ENCODE measurements around the gene KCNJ2.

The KCNJ2 gene

DNA sequence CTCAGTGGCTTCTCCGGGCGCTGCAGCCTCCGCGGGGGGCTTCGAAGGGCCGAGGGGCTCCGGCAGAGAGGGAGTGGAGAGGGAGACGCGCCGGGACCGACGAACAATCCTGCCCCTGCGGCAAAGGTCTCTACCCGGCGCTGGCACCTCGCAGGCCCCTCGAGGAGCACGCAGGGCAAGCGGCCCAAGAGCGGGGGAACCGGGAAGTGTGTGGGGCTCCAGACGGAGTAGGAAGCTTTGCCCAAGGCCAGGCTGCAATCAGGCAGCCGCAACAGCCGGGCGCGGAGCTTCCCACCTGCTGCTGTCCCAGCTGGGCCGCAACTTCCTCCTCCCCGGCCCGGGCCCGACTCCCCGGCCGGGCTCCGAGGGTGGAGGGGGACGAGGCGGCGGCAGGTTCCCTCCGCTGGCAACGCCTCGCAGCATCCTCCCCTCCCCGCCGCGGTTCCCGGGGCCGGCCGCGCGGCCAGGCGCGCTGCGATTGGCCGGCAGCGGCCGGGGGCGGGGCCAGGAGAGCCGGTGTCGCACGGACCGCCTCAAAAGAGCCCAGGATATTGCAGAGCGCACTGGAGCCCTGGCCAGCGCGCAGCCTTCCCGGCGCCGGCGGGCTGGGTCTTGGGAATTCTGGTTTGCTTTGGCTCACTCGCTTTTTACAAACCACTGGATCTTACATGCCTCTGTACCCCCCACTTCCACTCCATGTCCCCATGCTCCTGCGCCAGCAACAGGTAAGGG, at the start of gene KCNJ2:
Gene KCNJ2 (plus strand): TSS at position 556 of the 732 bp plus-strand sequence. CDS start 5,508 bp downstream, outside the sequence.
- DNase-seq (ENCODE audit: extremely low read depth in 1 of 2, low read depth in 1 of 2), result peak in 1 of 2 donors; percentile 4

GRCh38 chr17:70119545-70119944, 49.8 kb upstream of the KCNJ2 start:
- no peak for DNase-seq (ENCODE audit: extremely low read depth in 1 of 2, low read depth in 1 of 2)

DNA sequence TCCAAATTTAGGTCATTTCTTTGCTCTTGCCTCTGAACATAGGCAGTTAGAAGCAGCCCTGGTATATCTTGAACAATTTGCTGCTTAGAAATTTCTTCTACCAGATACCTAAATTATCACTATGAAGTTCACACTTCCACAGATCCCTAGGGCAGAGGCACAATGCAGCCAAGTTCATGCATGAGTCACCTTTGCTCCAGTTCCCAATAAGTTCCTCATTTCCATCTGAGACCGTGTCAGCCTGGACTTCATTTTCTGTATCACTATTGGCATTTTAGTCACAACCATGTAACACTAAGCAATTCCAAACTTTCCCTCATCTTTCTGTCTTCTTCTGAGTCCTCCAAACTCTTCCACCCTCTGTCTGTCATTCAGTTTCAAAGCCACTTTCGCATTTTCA, 49.3 kb upstream of the KCNJ2 start:
- DNase-seq (ENCODE audit: extremely low read depth in 1 of 2, low read depth in 1 of 2), result no peak

DNA sequence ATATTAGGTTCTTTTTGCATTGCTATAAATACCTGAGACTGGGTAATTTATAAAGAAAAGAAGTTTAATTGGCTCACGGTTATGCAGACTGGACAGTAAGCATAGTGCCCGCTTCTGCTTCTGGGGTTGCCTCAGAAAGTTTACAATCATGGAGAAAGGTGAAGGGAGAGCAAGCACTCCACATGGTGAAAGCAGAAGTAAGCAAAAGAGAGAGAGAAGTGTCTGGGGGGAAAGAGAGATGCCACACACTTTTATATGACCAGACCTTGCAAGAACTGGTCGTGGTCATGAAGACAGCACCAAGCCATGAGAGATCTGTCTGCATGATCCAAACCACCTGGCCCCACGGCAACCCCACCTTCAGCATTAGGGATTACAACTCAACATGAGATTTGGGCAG, 48.9 kb upstream of the KCNJ2 start:
- no peak for DNase-seq (ENCODE audit: extremely low read depth in 1 of 2, low read depth in 1 of 2)

DNA sequence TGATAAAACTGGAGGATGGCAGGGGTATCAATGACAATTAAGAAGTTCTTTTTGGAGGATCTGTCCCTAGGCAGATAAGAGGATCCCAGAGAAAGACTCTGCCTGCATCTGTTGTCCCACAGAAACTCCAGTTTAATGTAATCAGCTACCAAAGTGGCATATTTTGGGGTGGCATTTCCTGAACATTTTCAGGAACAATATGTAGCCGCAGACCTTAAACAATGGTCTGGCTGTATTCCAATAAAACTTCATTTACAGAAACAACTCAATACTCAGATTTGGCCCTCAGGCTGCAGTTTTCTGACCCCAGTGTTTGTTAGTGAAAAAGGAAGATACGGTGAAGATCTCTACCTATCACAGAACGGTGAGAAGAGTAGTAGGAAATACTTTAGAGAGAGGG, 48.2 kb upstream of the KCNJ2 start:
- DNase-seq (ENCODE audit: extremely low read depth in 1 of 2, low read depth in 1 of 2), result no peak

DNA sequence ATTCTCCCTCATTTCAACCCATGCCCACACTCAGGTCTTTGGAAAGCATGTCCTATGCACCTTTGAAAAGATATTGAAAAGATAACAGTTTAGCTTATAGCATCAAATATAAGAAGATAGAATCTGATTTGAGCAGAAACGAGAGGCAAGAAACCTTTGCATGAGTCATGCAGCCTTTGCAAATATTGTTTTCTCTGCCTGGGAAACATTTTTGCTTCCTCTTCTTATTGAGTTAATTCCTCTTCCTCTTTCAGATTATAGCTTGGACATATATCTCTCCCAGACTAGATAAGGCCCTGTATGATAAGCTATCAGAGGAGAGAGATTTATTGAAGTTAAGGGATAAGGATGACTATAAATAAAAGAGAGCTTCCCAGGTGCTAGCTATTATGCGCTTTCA, 46.1 kb upstream of the KCNJ2 start:
- no peak for DNase-seq (ENCODE audit: extremely low read depth in 1 of 2, low read depth in 1 of 2)

GRCh38 chr17:70124723-70125122, 44.6 kb upstream of the KCNJ2 start:
- DNase-seq (ENCODE audit: extremely low read depth in 1 of 2, low read depth in 1 of 2), result no peak

- no peak for DNase-seq (ENCODE audit: extremely low read depth in 1 of 2, low read depth in 1 of 2)
Observed at GRCh38 chr17:70127221-70127873, 42.0 kb upstream of the KCNJ2 start.

DNA sequence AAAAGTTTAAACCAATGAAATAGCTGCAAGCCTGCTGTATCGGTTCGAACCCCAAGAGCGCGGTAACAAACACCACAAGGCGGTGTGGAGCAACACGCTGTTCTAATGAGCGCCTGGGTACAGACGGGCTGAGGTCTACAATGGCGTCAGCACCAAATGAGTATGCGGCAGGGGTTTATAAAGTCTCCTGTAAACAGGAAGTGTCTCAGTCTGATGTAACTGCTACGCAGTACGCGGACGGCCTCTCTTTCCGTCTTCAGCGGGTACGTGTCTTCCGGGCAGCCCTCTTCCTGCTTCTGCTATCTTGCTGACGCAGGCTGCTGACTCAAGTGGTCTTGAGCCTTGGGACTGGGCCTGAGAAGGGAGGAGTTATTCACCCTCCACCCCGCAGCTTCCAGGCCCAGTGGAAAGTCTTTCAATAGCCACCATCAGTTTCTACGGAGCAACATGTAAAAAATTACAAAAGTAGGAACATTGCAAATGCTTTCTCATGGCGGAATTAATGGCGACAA, 40.5 kb upstream of the KCNJ2 start:
- no peak for DNase-seq (ENCODE audit: extremely low read depth in 1 of 2, low read depth in 1 of 2)

- DNase-seq (ENCODE audit: extremely low read depth in 1 of 2, low read depth in 1 of 2), result no peak
Observed at GRCh38 chr17:70130289-70130688, 39.0 kb upstream of the KCNJ2 start.

- DNase-seq (ENCODE audit: extremely low read depth in 1 of 2, low read depth in 1 of 2), result no peak
Observed at GRCh38 chr17:70132505-70132904, 36.8 kb upstream of the KCNJ2 start.

DNA sequence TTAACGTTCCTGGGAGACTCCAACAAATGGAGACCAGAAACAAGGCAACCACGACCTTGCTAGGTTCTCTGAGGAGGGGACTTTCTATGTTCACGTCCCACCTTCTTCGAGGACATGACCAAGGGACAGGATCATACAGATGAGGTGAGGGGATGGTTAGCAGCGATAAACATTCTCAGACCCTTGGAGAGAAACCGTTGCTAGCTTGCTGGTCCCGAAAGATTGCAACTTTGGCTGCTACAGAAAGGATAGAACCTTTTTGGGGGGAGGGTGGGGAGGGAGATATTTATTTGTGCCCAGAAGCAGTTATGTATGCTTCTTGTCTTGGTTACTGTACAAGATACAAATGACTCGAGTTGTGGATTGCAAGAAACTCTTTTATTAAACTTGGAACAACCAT, 35.3 kb upstream of the KCNJ2 start:
- DNase-seq (ENCODE audit: extremely low read depth in 1 of 2, low read depth in 1 of 2), result no peak

DNA sequence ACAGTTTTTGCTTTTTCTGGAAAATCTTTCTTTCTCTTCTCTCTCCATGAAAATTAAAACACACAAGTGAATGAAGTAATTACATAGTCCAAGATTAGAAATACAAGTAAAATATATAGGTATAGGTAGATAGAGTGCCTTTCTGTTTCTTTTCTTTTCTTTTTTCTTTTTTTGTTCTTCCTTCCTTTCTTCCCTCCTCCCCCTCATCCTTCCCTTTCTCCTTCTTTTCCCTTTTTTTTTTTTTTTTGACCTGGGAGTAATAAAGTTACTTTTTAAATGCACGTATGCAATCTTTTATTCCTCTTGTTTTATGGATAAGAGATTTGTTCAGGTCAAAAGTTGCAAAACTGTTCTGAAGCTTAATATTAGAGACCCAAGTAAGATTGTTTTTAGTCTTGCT, 34.6 kb upstream of the KCNJ2 start:
- no peak for DNase-seq (ENCODE audit: extremely low read depth in 1 of 2, low read depth in 1 of 2)

- DNase-seq (ENCODE audit: extremely low read depth in 1 of 2, low read depth in 1 of 2), result no peak
Observed at GRCh38 chr17:70136131-70136530, 33.2 kb upstream of the KCNJ2 start.

- DNase-seq (ENCODE audit: extremely low read depth in 1 of 2, low read depth in 1 of 2), result no peak
Observed at GRCh38 chr17:70137451-70138230, 31.7 kb upstream of the KCNJ2 start.

DNA sequence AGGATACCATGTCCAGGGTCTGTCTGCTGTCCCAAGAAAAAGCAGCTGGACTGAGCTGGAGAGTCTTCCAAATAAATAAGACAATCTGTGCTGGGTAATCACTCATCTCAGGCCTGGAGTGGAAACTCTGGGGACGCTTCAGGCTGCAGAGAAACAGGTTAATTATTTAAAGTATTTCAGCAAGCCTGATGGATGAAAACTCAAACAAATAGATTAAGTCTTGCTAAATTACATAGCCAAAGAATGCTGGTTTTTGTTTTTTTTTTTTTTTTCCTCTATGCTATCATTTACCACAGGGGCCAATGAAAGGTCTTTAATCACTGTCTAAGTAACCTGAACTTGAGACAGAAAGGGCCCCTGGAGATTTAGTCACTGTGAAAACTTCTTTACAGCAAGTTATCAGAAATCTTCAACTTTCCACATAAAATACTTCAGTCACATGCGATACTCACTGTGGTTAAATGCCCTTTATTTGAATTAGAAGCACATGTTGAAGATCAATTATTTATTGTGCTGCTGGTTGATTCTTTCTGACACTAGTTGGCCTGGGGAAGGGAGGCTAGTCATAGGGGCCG, 31.0 kb upstream of the KCNJ2 start:
- DNase-seq (ENCODE audit: extremely low read depth in 1 of 2, low read depth in 1 of 2), result no peak

- no peak for DNase-seq (ENCODE audit: extremely low read depth in 1 of 2, low read depth in 1 of 2)
Observed at GRCh38 chr17:70139449-70139993, 29.8 kb upstream of the KCNJ2 start.

DNA sequence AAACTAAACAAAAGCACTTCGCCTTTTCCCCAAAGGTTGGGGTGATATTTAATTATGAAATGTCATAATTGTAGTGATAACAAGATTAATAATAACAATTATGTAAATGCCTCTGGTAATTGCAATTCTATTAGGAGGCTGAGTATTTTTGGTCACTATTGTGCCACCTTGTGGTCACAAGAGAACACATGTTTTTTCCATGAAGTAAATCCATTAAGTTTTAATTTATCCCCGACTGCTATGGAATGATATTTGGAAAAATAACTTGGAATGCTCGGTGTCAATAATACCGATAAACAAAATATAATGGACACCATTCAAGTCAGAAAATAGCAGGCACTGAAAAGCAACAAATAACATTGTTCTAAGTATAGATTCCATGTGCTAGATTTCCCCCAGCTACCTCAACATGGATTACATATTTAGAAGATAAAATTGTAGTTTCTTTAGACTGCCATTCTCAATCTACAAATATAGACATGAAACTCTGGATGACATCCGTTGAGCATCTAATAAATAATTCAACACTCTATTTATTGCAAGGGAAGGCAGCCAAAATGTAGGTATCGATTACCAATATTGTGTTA, 25.0 kb upstream of the KCNJ2 start:
- no peak for DNase-seq (ENCODE audit: extremely low read depth in 1 of 2, low read depth in 1 of 2)

DNA sequence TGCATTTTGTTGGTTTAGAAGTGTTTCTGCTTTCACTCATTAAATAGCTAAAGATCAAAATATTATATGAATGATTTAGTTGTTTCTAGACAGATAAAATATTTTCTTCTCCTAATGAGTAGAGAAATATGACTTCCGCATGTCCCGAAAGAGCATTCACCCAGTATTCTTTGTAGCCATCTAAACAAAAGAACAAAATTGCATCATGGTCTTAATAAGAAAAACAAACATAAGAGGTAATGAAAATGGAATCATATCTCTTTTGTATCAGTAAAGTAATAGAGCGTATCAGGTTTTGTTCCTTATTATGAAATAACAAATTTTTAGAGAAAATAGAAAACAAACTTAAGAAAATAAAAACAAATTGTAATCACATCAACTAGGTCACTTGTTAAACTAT, 16.1 kb upstream of the KCNJ2 start:
- DNase-seq (ENCODE audit: extremely low read depth in 1 of 2, low read depth in 1 of 2), result no peak

DNA sequence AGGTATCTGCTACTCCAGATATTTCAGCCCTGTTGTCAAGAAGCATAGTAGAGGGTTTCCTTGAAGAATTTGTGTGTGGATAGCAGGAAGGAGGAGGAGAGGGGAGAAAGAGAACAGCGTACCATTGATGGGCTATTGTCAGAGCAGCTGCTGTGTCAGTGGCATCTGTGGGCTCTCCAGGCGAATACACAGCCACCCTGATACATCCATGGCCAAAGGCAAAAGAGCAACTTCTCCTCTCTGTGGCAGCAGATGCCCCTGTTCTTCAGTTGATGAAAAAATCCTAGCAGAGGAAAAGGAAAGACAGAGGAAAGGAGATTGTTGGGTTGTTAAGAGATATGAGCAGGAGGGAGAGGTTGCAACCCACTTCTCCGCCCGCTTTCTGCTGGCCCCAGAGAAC, 12.2 kb upstream of the KCNJ2 start:
- DNase-seq (ENCODE audit: extremely low read depth in 1 of 2, low read depth in 1 of 2), result no peak

DNA sequence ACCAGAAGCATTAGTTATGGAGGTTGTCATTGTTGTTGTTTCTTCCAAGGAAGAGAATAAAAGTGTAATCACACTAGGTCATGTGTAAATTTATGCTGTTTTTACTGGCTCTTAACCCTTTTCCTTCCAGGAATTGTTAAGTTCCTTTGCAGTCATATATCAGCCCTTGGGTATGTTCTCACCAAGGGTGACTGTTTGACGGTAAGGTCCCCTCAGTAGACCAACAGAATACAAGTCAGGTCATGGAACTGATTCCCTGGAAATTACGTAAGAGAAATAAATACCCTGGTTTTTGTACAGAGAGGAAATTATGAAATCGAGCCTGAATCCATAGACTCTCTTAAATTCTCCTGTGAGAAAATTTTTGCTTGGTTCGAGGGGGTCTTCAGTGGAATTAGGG, 11.2 kb upstream of the KCNJ2 start:
- DNase-seq (ENCODE audit: extremely low read depth in 1 of 2, low read depth in 1 of 2), result no peak

Data from activated CD8-positive, alpha-beta memory T cell treated with anti-CD3 and anti-CD28 coated beads for 1 hour (primary cell).